Skin of body (tissue), 2 donors: ENCODE measurements around the gene XRN2. TPM values are rescaled to one million over a fixed set of nuclear protein-coding genes. Genes with fewer than 3 reads are reported as not detected.
"Not testable (repeated sequence)": the region's sequence is repeated elsewhere in the genome, so short reads cannot be mapped to it uniquely, and the experiment has no call there.

ENCODE experiments used
- DNase-seq: peaks from one replicate; lab custom pipeline; 2025; lab: John Stamatoyannopoulos, UW
- total RNA-seq: library from RNA; depleted of rRNA; stranded (reverse); fragments of >200 nt; gene quantifications from one replicate; pipeline ENCODE4 v1.2.3, GENCODE V29; 2014

The XRN2 gene
- total RNA-seq, 1 donor from 2014 or later, result 45.4 TPM

DNA sequence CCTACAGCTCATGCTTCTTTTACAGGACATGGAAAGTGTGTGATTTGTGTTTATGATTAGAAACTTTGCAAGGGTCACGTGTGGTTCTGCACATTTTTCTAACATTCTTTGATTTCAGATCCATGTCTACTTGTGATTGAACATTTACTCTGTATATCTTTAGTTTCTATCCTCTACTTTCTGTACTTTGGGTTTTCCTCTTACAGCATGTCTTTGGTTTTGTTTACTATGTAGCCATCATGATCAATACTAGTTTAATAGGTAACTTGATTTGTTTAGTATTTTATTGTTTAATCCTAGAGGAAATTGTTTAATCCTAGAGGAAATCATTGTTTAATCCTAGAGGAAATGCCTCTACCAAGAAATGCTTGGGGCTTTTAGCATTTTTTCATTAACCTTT lies 41.8 kb downstream of the XRN2 start:
- no peak for DNase-seq

- no peak for DNase-seq
Observed at GRCh38 chr20:21352703-21353102, 49.6 kb downstream of the XRN2 start.

- DNase-seq, result no peak
Observed at GRCh38 chr20:21353236-21353635, 50.1 kb downstream of the XRN2 start.

DNA sequence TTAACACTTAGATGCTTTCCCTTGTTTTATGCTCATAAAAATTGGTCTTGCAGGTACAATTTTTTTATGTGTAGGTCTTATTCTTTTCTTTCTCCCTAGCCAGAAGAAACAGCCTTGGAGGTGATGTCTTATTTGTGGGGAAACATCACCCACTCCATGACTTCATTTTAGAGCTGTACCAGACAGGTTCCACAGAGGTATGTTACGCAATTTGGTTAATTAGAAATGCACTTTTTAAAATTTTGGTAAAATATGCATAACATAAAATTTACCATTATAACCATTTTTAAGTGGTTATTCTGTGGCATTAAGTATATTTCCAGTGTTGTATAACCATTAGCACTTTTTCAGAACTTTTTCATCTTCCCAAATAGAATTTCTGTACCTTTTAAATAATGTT lies 52.9 kb downstream of the XRN2 start:
- DNase-seq, result no peak

GRCh38 chr20:21356386-21356785 lies 53.3 kb downstream of the XRN2 start:
- DNase-seq, result no peak

DNA sequence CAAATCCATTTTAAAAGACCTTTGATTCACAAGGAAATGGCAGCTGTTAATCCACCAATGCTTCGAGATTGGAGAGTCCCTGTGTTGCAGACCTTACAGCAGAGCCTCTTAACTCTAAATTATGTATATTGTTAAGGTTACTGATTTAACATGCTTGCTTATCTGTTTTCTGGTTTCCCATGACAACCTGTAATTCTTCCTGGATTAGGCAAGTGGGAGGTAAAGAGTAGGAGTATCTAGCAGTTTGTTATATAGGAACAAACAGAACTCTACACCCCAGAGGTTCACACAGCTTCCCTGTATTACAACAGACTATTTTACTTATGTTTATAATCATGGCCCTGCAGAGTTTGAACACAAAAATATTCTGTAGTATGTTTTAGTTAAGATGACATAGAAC lies 54.7 kb downstream of the XRN2 start:
- DNase-seq, result no peak

- no peak for DNase-seq
Observed at GRCh38 chr20:21358737-21359136, 55.6 kb downstream of the XRN2 start.

DNA sequence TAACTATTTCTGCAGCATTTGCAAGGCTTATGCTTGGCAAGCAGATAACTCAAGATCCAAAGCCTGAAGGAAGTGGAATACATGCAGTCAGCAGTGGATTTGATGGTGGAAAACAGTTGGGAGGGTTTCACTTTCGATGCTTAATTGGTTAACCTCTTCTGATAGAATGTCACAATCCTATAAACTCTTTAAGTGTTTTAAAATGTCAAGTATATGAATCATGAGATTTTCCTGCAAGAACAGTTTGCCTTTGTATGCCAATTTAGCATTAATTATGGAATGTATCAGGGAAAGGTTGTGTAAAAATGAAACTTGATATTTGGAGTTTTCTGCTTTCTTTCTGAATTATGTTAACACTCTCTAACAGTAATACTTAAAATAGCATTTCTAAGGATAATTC lies 57.6 kb downstream of the XRN2 start:
- DNase-seq, result no peak

DNA sequence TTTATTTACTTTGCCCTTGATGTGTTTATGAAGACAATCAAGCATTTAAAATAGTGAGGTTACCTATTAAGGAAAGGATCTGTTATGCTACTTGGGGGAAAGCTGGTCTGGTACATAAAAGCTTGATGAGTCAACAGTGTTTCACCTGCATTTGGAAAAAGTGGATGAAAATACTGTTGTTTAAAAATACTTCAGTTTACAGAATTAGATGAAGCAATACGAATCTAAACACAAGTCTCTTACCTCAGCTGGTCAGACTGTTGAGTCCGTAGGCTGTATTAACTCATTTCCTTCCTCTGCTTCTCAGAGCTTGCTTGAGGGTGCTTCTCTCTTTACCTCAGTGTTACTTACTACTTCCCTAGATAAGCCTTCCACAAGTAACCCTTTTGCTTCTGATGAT lies 58.1 kb downstream of the XRN2 start:
- no peak for DNase-seq

DNA sequence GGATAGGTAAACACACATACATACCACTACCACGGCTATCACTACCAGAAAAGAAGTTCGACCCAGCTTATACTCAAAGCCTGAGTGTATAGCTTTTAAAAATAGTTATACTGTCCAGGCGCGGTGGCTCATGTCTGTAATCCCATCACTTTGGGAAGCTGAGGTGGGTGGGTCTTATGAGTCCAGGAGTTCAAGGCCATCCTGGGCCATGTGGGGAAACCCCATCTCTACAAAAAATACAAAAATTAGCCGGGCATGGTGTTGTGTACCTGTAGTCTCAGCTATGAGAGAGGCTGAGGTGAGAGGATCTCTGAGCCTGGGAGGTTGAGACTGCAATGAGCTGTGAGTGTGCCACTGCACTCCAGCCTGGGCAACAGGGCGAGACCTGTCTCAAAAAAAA lies 61.3 kb downstream of the XRN2 start:
- no peak for DNase-seq

DNA sequence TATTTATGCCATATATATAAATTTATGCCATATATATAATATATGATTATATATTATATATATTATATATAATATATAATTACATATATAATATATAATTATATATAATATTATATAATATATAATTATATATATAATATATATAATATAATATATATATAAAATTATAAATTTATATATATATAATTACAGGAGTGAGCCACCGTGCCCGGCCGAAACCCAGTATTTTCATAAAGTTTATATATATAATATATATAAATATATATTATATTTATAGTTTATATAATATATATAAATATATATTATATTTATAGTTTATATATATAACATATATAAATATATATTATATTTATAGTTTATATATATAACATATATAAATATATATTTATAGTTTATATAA lies 62.6 kb downstream of the XRN2 start:
- no peak for DNase-seq

GRCh38 chr20:21366273-21366672 lies 63.1 kb downstream of the XRN2 start:
- DNase-seq, result not testable (repeated sequence)

DNA sequence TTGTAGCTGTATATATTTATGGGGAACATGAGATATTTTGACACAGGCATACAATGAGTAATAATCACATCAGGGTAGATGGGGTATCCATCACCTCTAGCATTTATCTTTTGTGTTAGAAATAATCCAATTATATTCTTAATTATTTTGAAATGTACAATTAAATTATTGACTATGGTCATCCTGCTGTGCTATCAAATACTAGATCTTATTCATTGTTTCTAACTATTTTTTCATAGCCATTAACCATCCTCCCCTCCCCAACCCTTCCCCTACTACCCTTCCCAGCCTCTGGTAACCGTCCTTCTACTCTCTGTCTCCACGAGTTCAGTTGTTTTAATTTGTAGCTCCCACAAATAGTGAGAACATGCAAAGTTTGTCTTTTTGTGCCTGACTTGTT lies 65.7 kb downstream of the XRN2 start:
- DNase-seq, result no peak

- DNase-seq, result no peak
Observed at GRCh38 chr20:21371193-21371592, 68.1 kb downstream of the XRN2 start.

DNA sequence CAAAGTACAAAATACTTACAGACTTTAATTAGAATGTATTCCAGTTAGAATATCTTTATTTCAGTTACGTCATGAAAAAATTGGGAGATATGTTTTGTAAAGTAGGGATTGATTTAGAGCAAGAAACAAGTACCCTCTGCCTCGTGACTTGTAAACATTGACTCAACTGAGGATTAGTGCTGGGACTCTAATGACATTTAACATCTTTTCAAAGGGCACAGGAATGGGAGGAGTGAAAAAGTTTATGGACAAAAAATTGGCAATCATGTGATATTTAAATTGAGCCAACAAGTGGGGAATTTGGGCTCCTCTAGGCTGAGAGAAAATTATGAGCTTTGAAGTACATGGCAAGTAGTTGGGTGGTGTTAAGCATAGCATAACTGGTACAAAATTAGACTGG lies 68.9 kb downstream of the XRN2 start:
- DNase-seq, result no peak

GRCh38 chr20:21373436-21373835 lies 70.3 kb downstream of the XRN2 start:
- DNase-seq, result no peak

DNA sequence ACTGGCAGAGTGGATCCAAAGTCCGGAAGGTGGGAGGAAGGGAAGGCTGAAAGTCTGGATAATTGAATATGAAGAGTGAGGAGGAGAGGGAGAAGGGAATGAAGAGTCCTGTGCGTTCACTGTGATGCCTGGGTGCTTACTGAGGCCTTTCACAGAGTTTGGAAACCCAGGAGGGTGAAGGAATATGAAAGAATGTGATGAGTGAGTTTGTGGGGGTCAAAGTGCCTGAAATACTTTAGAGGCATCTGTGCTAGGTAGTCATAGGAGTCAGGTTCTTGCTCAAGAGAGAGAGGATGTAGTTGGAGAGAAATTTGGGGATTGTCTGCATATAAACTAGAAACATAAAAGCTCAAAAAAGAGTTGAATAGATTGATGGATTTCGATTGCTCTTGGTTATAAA lies 73.5 kb downstream of the XRN2 start:
- no peak for DNase-seq

- DNase-seq, result no peak
Observed at GRCh38 chr20:21377701-21378100, 74.6 kb downstream of the XRN2 start.

DNA sequence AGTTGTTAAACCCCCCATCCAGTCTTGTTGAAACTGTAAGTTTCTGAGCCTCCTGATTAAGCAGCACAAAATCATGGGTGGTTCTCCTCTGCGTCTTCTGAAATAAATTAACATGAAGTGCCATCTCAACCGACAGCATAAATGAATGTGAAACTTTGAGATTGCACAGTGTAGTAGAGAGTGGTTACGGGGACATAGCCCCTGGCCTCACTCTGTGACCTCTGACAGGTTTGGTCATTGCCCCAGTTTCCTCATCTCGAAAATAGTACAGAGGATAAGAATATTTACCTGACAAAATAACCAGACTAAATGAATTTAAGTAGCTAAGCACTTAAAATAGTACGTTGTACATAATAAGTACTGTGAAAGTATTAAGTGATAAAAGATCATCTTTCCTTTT lies 75.1 kb downstream of the XRN2 start:
- DNase-seq, result no peak

DNA sequence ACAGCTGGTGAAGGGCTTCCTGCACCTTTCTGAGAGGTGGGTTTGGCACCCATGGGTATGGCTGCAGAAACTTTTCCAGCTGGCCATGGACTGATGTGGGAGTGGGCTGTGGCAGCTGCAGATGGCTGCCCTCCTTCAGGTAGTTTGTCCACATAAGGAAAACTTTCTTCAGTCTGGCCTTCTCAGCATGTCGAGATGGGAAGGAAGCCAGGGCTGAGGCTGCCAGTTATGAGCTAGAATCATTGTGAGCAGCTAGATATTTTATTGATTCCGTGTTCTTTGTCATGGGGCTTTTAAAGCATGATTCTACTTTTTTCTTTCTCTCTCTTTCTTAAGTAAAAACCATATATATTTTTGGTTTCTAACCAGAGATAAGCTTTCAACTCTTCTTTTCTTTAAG lies 77.6 kb downstream of the XRN2 start:
- DNase-seq, result no peak

- no peak for DNase-seq
Observed at GRCh38 chr20:21381619-21382018, 78.5 kb downstream of the XRN2 start.

- no peak for DNase-seq
Observed at GRCh38 chr20:21384308-21384892, 81.3 kb downstream of the XRN2 start.

DNA sequence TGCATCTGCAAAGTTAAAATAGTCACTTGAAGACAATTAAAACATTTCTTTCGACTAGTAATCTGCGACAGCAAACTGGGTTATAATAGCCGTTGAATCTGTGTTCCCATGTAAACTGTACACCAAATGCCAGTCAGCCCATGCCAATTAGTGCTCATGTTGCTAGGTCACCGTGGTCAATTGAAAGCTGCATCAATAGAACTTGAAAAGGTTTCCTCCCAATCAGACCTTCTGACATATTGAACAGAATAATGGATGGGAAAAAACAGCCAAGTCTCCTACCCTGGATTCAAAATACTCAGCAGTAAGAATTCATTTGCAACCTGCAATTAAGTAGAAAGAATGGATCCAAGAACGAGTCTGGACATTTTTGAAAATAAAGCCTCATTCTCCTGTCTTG lies 83.0 kb downstream of the XRN2 start:
- DNase-seq, result no peak

DNA sequence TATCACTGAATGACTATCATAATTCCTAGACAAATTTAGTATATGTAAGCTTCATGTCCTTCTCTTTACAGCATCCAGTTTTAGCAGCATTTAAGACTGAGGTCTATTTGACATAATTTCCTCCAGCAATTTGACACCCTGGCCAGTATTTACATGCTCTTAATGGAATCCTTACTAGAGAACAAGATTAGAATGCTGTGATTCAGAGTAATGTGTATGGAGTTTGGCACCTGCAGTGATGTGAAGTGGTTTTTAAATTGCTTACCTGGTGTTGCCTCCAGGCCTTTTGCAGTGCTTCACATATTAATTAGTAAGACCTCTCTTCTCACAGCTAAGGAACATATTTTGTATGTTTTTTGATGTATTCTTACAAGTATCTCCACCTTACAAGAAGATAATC lies 84.4 kb downstream of the XRN2 start:
- DNase-seq, result no peak
